ENCODE data around the gene RNF217. TPM values are rescaled to one million over a fixed set of nuclear protein-coding genes. Genes with fewer than 3 reads are reported as not detected.
"Not testable (repeated sequence)": the region's sequence is repeated elsewhere in the genome, so short reads cannot be mapped to it uniquely, and the experiment has no call there.

Gene RNF217
- total RNA-seq, 1 donor from 2014 or later = 5.9 TPM

DNA sequence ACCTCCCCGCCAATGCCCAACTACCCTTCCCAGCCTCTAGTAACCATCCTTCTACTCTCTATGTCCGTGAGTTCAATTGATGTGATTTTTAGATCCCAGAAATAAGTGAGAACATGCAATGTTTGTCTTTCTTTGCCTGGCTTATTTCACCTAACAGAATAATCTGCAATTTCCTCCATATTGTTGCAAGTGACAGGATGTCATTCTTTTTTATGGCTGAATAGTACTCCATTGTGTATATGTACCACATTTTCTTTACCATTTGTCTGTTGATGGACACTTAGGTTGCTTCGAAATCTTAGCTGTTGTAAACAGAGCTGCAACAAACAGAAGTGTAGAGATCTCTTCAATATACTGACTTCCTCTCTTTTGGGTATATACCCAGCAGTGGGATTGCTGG lies 65.0 kb downstream of the RNF217 start:
- Mint-ChIP-seq H3K36me3 (ENCODE audit: unreplicated experiment) (peaks cover 6% of the 10 kb centered on the region), H3K9me3 (ENCODE audit: unreplicated experiment) (no peaks in the 10 kb centered on the region), H3K4me1 (ENCODE audit: low read depth, unreplicated experiment) (no peaks in the 10 kb centered on the region), H3K27me3 (ENCODE audit: unreplicated experiment) (no peaks in the 10 kb centered on the region), H3K4me3 (ENCODE audit: unreplicated experiment) (no peak overlapping the region), H3K27ac (ENCODE audit: unreplicated experiment) (no peak overlapping the region)
- no peak for DNase-seq
- TF ChIP-seq, protein P1, sequence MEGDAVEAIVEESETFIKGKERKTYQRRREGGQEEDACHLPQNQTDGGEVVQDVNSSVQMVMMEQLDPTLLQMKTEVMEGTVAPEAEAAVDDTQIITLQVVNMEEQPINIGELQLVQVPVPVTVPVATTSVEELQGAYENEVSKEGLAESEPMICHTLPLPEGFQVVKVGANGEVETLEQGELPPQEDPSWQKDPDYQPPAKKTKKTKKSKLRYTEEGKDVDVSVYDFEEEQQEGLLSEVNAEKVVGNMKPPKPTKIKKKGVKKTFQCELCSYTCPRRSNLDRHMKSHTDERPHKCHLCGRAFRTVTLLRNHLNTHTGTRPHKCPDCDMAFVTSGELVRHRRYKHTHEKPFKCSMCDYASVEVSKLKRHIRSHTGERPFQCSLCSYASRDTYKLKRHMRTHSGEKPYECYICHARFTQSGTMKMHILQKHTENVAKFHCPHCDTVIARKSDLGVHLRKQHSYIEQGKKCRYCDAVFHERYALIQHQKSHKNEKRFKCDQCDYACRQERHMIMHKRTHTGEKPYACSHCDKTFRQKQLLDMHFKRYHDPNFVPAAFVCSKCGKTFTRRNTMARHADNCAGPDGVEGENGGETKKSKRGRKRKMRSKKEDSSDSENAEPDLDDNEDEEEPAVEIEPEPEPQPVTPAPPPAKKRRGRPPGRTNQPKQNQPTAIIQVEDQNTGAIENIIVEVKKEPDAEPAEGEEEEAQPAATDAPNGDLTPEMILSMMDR (IDR thresholded peaks at IDR 0.05; ENCODE audit: partially characterized antibody, unreplicated experiment) = no peak

DNA sequence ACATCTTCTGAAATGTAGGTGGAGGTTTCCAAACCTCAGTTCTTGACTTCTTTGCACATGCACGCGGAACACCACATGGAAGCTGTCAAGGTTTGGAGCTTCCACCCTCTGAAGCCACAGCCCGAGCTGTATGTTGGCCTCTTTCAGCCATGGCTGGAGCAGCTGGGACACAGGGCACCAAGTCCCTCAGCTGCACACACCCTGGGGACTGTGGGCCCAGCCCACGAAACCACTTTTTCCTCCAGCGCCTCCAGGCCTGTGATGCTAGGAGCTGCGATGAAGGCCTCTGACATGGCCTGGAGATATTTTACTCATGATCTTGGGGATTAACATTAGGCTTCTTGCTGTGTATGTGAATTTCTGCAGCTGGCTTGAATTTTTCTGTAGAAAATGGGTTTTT lies 68.7 kb downstream of the RNF217 start:
- TF ChIP-seq, protein P1 (IDR thresholded peaks at IDR 0.05; ENCODE audit: partially characterized antibody, unreplicated experiment) = no peak
- no peak overlapping the region for H3K4me3 Mint-ChIP-seq (ENCODE audit: unreplicated experiment)
- no peaks in the 10 kb centered on the region for H3K4me1 Mint-ChIP-seq (ENCODE audit: low read depth, unreplicated experiment)
- H3K27ac Mint-ChIP-seq (ENCODE audit: unreplicated experiment) = no peak overlapping the region
- H3K27me3 Mint-ChIP-seq (ENCODE audit: unreplicated experiment) = no peaks in the 10 kb centered on the region
- H3K9me3 Mint-ChIP-seq (ENCODE audit: unreplicated experiment) = no peaks in the 10 kb centered on the region
- no peak for DNase-seq
- H3K36me3 Mint-ChIP-seq (ENCODE audit: unreplicated experiment) = peaks cover 6% of the 10 kb centered on the region

DNA sequence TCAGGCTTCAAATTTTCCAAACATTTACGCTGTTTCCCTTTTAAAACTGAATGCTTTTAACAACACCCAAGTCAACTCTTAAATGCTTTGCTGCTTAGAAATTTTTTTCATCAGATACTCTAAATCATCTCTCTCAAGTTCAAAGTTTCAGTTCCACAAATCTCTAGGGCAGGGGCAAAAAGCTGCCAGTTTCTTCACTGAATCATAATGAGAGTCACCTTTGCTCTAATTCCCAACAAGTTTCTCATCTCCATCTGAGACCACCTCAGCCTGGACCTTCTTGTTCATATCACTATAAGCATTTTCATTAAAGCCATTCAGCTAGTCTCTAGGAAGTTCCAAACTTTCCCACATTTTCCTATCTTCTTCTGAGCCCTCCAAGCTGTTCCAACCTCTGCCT lies 69.1 kb downstream of the RNF217 start:
- Mint-ChIP-seq H3K4me1 (ENCODE audit: low read depth, unreplicated experiment) (no peaks in the 10 kb centered on the region), H3K27me3 (ENCODE audit: unreplicated experiment) (no peaks in the 10 kb centered on the region), H3K27ac (ENCODE audit: unreplicated experiment) (no peak overlapping the region), H3K9me3 (ENCODE audit: unreplicated experiment) (no peaks in the 10 kb centered on the region), H3K36me3 (ENCODE audit: unreplicated experiment) (peaks cover 6% of the 10 kb centered on the region), H3K4me3 (ENCODE audit: unreplicated experiment) (no peak overlapping the region)
- TF ChIP-seq, protein P1 (IDR thresholded peaks at IDR 0.05; ENCODE audit: partially characterized antibody, unreplicated experiment) = no peak
- no peak for DNase-seq

DNA sequence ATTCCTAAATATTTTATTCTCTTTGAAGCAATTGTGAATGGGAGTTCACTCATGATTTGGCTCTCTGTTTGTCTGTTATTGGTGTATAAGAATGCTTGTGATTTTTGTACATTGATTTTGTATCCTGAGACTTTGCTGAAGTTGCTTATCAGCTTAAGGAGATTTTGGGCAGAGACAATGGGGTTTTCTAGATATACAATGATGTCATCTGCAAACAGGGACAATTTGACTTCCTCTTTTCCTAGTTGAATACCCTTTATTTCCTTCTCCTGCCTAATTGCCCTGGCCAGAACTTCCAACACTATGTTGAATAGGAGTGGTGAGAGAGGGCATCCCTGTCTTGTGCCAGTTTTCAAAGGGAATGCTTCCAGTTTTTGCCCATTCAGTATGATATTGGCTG lies 72.7 kb downstream of the RNF217 start:
- H3K27ac Mint-ChIP-seq (ENCODE audit: unreplicated experiment); H3K4me3 Mint-ChIP-seq (ENCODE audit: unreplicated experiment); DNase-seq; H3K27me3 Mint-ChIP-seq (ENCODE audit: unreplicated experiment); H3K4me1 Mint-ChIP-seq (ENCODE audit: low read depth, unreplicated experiment); H3K9me3 Mint-ChIP-seq (ENCODE audit: unreplicated experiment); H3K36me3 Mint-ChIP-seq (ENCODE audit: unreplicated experiment): not testable (repeated sequence)

DNA sequence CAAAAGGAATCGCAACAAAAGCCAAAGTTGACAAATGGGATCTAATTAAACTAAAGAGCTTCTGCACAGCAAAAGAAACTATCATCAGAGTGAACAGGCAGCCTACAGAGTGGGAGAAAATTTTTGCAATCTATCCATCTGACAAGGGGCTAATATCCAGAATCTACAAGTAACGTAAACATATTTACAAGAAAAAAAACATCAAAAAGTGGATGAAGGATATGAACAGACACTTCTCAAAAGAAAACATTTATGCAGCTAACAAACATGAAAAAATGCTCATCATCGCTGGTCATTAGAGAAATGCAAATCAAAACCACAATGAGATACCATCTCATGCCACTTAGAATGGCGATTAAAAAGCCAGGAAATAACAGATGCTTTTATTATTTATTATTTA lies 74.2 kb downstream of the RNF217 start:
- not testable (repeated sequence) for H3K36me3 Mint-ChIP-seq (ENCODE audit: unreplicated experiment)

DNA sequence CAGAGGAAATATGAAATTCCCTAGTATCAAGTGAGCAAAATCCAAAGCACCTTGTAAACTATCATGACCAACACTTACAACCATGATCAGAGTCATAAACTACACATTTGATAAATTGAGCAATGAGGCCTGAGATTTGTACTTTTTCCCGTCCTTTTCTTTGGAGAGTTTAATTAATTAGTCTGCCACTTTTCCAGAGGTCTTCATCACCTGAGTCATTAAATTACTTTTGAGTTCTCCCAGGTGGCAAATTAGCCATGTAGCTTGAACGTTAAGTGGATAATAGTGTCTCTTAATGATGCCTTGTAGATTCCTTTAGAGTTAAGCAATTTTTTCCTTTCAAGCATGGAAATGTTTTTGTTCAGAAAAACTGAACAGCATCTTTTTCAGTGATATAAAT lies 75.6 kb downstream of the RNF217 start:
- no peak overlapping the region for H3K27ac Mint-ChIP-seq (ENCODE audit: unreplicated experiment)

More for the DNA sequence above, 74.2 kb downstream of the RNF217 start:
- not testable (repeated sequence) for DNase-seq; H3K4me1 Mint-ChIP-seq (ENCODE audit: low read depth, unreplicated experiment); H3K4me3 Mint-ChIP-seq (ENCODE audit: unreplicated experiment); H3K27ac Mint-ChIP-seq (ENCODE audit: unreplicated experiment); H3K9me3 Mint-ChIP-seq (ENCODE audit: unreplicated experiment); H3K27me3 Mint-ChIP-seq (ENCODE audit: unreplicated experiment)

More for the DNA sequence above, 75.6 kb downstream of the RNF217 start:
- TF ChIP-seq, protein P1 (IDR thresholded peaks at IDR 0.05; ENCODE audit: partially characterized antibody, unreplicated experiment) = no peak
- H3K4me1 Mint-ChIP-seq (ENCODE audit: low read depth, unreplicated experiment) = no peaks in the 10 kb centered on the region
- no peak for DNase-seq
- H3K36me3 Mint-ChIP-seq (ENCODE audit: unreplicated experiment) = no peaks in the 10 kb centered on the region
- H3K4me3 Mint-ChIP-seq (ENCODE audit: unreplicated experiment) = no peak overlapping the region
- no peaks in the 10 kb centered on the region for H3K9me3 Mint-ChIP-seq (ENCODE audit: unreplicated experiment)
- no peaks in the 10 kb centered on the region for H3K27me3 Mint-ChIP-seq (ENCODE audit: unreplicated experiment)
